HepG2 (cell line): ENCODE results near the gene IFT122.

Source experiments
- CTCF ChIP-seq: sonication (generic); formaldehyde crosslinking; IDR thresholded peaks from 2 replicates; pipeline ENCODE4 v1.5.0; 2020; ENCODE audit warnings: mild to moderate bottlenecking, missing genetic modification reagents, moderate library complexity
- RARG ChIP-seq: sonication (generic); formaldehyde crosslinking; IDR thresholded peaks from 2 replicates; pipeline ENCODE4 v1.4.0; 2020; ENCODE audit warnings: low read depth, mild to moderate bottlenecking, missing genetic modification reagents
- SYNCRIP ChIP-seq: fragments of 200-400 bp; formaldehyde crosslinking; IDR thresholded peaks from 2 replicates; pipeline ENCODE4 v1.6.1; 2018; ENCODE audit warnings: mild to moderate bottlenecking, low read depth, low read length; ENCODE audit not compliant: insufficient read depth
- ZBTB34 ChIP-seq: sonication (generic); formaldehyde crosslinking; IDR thresholded peaks from 2 replicates; pipeline ENCODE4 v1.8.0; 2022; ENCODE audit warnings: mild to moderate bottlenecking, missing genetic modification reagents
- ZNF232 ChIP-seq: sonication (generic); formaldehyde crosslinking; IDR thresholded peaks from 2 replicates; pipeline ENCODE4 v1.4.0; 2020; ENCODE audit warnings: missing genetic modification reagents, borderline replicate concordance
- ZNF777 ChIP-seq: sonication (generic); formaldehyde crosslinking; IDR thresholded peaks from 2 replicates; pipeline ENCODE4 v1.4.0; 2020; ENCODE audit warnings: missing genetic modification reagents

GRCh38 chr3:129442947-129443346 lies 2.9 kb downstream of the IFT122 start:
- no peak for TF ChIP-seq RARG (CRISPR knock-in tag)
- no peak for TF ChIP-seq ZNF232
- TF ChIP-seq SYNCRIP = no peak
- no peak for TF ChIP-seq CTCF (CRISPR knock-in tag)
- no peak for TF ChIP-seq ZBTB34
- TF ChIP-seq ZNF777 = no peak
